HG02623 (cell line): ENCODE measurements around the gene TRIM59.

Source experiments
- ATAC-seq: cut with Tn5 transposase; IDR thresholded peaks from one replicate; pipeline ENCODE4 v1.9.1; 2021; ENCODE audit warnings: moderate library complexity; ENCODE audit not compliant: unreplicated experiment

The TRIM59 gene

GRCh38 chr3:160449636-160450598 is at the start of gene TRIM59:
TSS of gene TRIM59 (minus strand) at chr3:160449786. CDS start at chr3:160439183, 10,603 bp downstream.
- peak; percentile 94 for ATAC-seq

GRCh38 chr3:160498202-160498601 is 48.6 kb upstream of the TRIM59 start:
- no peak for ATAC-seq

DNA sequence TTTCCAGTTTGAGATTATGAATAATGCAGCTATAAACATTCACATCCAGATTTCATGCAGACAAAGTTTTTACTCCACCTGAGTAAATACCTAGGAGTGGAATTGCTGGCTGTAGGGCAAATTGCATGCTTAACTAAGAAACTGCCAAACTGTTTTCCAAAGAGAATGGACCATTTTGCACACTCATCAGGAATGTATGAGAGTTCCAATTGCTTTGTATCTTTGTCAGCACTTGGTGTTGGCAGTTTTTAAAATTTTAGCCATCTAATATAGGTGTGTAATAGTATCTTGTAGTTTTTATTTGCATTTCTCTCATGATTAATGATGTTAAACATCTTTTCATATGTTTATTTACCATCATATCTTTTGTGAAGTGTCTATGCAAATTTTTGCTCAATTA is 40.6 kb upstream of the TRIM59 start:
- ATAC-seq = no peak

DNA sequence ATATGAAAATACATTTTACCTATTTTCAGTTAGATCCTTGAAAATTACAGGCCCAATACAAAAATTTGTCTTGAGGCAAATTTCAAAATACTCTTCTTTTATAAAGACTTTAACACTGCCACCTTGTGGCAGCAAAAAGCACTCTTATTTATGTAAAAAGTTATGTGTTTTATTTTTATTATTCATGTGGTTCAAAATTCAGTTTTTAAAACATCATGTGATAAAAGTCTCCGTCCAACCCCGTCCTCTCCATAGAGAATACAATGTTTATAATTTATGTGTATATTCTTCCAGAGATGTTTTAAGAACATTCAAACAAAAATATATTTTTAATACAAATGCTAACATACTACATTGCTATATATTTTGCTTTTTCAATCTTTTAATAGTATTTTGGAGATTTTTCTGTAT is 36.9 kb upstream of the TRIM59 start:
- no peak for ATAC-seq

DNA sequence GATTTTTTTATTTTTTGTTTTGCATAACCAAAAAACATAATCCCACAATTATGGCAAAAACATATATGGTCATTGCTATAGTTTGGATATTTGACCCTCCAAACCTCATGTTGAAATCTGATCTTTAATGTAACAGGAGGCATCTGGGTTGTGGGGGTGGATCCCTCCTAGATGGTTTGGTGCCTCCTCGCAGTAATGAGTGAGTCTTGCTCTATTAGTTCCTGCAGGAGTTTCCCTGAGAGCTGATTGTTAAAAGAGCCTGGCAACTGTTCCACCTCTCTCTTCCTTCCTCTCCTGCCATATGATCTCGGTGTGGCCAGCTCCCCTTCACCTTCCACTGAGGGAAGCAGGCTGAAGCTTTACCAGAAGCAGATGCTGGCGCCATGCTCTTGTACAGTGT is 33.2 kb upstream of the TRIM59 start:
- no peak for ATAC-seq

GRCh38 chr3:160481856-160482255 is 32.3 kb upstream of the TRIM59 start:
- no peak for ATAC-seq

DNA sequence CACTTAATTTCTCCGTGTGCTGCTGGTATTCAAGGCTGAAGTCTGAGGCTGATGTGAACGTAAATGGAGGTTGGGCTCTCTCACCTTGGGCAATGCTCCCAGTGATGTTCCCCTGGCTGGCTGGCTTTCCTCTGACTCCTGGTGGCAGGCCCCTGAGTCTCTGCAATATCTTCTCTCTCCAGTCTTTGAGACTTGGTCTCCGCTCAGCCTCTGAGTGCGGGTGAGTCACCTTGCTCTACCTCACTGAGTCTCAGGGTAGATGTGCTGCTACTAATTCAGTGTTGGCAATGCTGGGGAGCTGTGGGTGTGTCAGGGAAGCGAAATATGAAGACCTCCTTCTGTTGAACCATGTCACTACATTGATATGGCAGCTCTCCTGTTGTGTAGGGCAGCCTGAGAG is 31.3 kb upstream of the TRIM59 start:
- ATAC-seq = no peak

- no peak for ATAC-seq
Observed at GRCh38 chr3:160479376-160479775, 29.8 kb upstream of the TRIM59 start.

- ATAC-seq = no peak
Observed at GRCh38 chr3:160478338-160478737, 28.8 kb upstream of the TRIM59 start.

GRCh38 chr3:160477750-160478149 is 28.2 kb upstream of the TRIM59 start:
- no peak for ATAC-seq

GRCh38 chr3:160475884-160476283 is 26.3 kb upstream of the TRIM59 start:
- ATAC-seq = no peak

- ATAC-seq = no peak
Observed at GRCh38 chr3:160475153-160475552, 25.6 kb upstream of the TRIM59 start.

- ATAC-seq = no peak
Observed at GRCh38 chr3:160474416-160474838, 24.8 kb upstream of the TRIM59 start.

GRCh38 chr3:160473978-160474377 is 24.4 kb upstream of the TRIM59 start:
- no peak for ATAC-seq

DNA sequence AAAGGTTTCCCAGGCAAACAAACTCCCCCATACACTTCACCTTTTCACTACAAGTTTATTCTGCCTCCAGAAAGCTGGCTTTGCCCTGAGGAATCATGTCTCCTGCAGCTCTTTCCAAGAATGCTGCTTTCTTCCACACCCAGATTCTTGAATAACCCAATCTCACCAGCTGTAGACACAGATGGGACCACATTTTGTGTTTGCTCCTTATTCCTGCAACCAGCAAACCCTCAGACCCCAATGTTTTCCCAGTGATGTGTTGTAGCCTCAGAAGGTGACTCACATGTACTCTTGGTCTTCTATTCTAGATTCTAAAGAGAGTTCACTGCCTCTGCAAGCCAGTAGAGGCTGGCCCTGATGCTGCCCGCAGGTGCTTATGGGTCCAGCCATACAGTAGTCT is 23.6 kb upstream of the TRIM59 start:
- no peak for ATAC-seq

GRCh38 chr3:160472344-160472743 is 22.8 kb upstream of the TRIM59 start:
- no peak for ATAC-seq

- no peak for ATAC-seq
Observed at GRCh38 chr3:160471892-160472291, 22.3 kb upstream of the TRIM59 start.

DNA sequence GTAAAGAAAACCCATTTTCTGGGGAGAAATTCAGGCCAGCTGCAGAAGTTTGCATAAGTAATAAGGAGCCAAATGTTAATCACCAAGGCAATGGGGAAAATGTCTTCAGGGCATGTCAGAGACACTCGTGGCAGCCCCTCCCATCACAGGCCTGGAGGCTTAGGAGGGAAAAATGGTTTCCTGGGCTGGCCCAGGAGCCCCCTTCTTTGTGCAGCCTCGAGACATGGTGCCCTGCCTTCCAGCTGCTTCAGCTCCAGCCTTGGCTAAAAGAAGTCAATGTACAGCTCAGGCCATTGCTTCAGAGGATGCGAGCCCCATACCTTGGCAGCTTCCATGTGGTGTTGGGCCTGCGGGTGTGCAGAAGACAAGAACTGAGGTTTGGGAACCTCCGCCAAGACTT is 20.6 kb upstream of the TRIM59 start:
- no peak for ATAC-seq

- no peak for ATAC-seq
Observed at GRCh38 chr3:160464971-160465370, 15.4 kb upstream of the TRIM59 start.

DNA sequence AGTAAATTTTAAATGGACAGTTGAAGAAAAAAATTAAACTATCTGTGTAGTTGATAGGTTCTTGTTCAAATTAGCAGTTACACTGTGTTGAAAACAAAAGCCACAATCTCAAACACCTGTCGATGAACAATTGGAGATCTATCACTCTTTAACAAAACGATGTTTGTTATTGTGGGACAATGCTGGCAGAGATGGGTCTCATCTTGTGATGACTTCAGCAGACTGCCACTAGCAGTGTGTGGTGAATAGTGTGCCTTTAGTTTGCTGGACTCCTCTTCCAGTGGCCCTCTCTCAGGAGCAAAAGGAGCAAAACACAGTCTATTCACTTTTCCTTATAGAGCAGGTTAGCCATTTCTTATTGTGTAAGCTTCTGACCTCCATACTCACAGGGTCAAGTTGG is 14.7 kb upstream of the TRIM59 start:
- no peak for ATAC-seq

DNA sequence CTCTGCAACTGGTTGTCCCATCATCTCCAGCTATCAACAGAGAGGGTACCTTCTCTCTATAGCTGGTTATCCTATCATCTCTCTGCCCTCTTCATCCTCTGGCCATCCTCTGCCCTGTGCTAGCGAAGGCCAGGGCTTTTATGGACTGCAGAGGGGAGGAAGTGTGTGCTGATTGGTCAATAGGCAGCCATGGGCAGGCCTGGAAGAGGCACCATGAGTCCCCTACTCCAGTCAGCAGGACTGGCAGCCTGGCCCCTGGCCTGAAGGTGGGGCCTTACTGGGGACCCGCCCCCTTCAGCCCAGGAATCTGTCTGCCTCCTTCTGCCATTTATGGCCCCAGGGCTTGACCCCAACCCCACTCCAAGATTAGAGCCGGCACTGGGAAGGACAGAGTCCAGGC is 10.4 kb upstream of the TRIM59 start:
- no peak for ATAC-seq

GRCh38 chr3:160459450-160459970 is 9.9 kb upstream of the TRIM59 start:
- ATAC-seq = no peak
